GM21526 (cell line): ENCODE measurements around the gene BABAM2.
"Not testable (repeated sequence)": the region's sequence is repeated elsewhere in the genome, so short reads cannot be mapped to it uniquely, and the experiment has no call there.

ENCODE experiments used
- ATAC-seq: cut with Tn5 transposase; IDR thresholded peaks from one replicate; pipeline ENCODE4 v1.9.1; 2021; ENCODE audit warnings: moderate library complexity; ENCODE audit not compliant: unreplicated experiment, low FRiP score

The BABAM2 gene

DNA sequence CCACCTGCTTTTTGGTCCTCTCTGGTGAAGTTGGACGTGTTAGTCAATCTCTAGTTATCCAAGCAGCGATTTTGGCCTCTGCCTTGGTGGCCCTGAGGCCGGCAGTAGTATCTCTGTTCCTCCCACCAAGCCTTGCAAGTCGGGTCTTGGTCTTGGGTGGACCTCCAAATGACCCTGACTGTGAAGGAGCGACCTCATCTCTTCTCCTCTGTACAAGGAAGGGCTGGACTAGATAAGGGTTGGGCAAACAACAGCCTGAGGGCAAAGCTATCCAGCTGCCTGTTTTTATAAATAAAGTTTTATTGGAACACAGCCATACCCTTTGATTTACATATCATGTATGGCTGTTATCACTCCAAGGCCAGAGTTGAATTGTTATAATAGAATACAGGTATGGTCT is 427.5 kb downstream of the BABAM2 start:
- ATAC-seq = no peak

DNA sequence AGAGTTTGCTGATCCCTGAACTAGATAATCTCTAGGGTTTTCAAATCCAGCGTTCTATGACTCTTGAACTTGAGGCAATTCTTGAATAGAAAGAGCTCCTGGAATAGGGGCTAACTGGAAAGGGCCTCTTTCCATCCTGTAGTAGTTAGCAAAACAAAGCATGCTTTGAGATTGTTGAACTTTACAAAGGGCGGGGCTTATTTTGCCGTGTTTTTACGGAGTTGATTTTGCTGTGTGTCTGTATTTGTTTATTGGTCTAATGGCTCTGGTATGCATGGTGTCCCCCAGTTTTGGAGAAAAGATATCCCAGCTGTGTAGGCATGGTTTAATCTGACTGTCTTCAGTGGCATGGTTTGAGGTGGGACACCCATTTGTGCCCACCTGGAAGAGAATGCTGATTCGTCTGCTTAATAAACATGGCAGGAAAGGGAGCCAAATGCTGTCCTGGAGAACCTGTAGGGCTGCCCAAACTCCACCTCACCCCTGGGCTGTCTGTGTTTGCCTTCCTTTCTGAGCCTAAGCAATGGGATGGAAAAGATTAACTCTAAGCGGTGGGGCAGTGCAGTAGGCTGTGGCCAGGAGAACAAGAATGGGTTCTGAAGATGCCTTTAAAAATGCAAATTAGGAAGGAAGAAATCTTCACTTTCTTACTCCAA is 428.1 kb downstream of the BABAM2 start:
- ATAC-seq = no peak

DNA sequence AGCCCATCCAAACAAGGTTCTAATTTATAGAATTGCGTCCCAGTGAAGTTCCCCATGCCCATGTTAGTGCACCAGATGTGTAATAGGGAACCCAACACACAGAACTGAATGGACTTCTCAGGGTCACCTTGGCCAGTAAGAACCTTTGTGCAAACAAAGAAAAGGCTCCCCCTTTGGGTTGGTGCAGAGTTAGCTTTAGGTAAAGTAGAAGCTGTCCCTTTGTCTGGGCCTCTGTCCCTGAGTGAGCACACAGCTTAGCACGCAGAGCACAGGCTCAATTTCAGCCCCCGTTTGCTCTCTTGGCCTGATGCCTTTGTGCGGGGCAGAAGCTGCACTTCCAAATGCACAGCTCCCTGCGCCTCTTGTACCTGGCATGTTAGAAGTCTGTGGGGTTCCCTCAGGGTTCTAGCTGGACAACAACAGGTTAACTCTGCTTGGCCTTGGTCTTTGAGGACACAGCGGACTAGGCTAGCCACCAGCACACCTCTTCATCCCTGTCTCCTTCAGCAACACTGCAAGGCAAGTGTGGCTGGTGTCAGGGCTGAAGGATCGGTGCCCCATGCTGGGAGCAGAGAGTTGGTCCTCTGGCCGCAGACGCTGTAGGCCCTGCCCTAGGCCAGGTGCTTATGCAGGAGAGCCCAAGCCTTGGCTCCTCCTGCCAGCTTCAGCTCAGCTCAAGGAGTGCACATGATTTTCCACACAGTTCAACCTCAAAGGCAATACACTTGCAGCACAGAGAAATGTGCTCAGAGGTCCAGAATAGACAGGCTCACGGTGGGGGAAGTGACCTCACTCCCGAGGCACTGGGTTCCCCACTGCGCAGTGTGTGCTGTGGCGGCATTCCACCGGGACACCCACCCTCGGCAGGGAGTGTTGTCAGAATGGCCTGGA is 428.8 kb downstream of the BABAM2 start:
- ATAC-seq = no peak

DNA sequence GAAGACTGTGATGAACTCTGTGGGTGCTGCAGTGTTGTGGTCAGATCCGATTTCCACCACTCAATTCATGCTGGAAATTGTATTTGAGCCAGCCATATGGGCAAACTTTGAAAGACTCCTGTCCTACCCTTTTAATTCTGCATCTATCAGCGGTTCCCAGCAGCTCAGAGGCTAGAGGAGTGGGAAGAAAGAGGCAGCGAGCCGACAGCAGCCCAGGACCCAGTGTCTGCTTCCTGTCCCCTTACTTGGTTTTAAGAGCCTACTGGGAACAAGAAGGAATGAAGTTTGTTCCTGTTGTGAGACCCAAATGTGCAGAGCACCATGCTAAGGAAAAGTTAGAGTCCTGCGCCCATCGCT is 429.5 kb downstream of the BABAM2 start:
- no peak for ATAC-seq

DNA sequence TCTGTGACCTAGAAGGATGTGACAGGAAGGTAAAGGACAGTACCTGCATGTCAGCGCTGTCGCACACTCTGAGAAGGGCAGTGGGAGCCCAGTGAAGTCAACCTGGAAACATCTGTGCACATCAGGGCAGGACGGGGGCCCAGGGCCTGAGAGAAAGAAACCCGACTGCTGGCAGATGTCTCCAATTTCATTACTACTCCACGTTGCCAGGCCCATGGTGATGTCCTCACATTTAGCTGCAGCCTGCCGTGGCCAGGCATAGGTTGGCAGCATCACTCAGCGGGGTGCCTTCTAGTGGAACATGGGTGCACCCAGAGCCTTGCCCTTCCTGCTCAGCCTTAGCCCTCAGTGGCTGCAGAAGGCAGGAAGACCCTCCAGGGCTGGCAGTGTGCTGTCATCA is 429.8 kb downstream of the BABAM2 start:
- ATAC-seq = no peak

DNA sequence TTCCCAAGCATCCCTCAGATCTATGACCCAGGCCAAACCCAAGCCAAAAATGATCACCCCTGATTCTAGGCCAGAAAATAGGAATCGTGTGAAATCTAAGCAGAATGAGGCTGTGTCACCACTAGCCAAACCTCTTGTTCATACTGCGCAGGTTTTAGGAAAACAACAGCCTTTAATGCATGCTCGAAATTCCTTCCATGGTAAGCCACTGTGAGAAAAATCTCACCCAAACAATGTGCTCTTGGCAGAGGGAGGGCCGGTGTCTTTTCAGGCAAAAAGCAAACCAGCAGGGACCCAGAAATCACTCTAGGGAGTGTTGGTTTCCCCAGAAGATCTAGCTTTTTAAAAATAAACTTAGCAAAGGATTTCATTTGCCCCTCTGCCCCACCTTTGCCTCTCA is 430.9 kb downstream of the BABAM2 start:
- no peak for ATAC-seq

DNA sequence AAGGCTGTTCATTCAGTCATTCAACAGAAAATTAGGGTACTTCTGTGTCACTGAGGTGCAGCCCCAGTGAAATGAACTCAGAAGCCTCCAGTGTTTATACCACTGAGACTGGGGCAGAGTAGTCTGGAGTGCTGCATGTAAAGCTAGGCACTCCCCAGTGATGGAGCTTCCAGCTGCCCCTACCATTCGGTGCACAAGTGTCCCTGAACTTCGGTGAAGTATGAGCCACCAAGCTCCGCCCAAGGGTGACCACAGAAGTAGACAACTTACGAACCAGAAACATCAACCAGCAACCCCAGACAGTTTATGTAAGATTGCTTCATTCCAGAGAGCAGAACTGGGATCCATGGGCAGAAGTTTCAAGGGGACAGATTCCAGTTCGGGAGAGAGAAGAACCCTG is 431.5 kb downstream of the BABAM2 start:
- ATAC-seq = no peak

DNA sequence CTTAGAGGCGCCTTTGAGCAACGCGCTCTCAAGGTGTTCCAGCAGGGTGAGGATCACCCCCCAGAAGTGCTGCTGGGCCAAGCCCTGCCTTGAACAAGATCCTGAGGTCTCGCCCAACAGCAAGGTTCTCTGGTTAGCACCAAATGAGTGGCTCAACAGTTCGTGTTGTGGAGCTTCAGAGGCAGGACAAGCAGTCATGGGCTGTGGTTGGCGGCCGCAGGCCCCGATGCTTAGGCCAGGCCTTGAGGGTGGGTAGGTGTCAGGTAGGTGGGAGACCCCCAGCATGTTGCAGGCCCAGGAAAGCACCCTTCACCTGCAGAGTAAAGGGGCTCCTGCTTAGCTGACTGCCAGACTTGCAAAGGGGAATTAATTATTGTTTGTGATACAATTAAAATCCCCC is 431.9 kb downstream of the BABAM2 start:
- ATAC-seq = no peak

DNA sequence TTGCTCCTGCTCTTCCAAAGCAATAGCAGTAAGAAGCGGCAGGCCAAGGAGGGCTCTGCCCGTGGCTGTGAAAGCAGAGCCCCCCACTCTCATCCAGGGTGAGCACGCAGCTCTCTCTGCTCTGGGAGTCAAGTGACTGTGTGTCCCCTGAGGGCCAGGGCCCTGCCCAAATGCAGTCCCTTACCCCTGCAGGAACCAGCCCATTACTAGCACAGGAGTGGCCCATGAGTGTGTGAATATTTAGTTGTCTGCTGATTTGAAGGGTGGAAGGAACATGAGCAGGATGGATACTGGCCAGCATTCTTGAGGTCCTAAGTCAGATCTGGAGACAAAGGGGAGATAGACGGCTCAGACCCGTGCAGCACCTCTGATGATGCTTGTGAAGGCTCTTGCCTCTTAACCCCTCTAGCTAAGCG is 432.5 kb downstream of the BABAM2 start:
- ATAC-seq = no peak

DNA sequence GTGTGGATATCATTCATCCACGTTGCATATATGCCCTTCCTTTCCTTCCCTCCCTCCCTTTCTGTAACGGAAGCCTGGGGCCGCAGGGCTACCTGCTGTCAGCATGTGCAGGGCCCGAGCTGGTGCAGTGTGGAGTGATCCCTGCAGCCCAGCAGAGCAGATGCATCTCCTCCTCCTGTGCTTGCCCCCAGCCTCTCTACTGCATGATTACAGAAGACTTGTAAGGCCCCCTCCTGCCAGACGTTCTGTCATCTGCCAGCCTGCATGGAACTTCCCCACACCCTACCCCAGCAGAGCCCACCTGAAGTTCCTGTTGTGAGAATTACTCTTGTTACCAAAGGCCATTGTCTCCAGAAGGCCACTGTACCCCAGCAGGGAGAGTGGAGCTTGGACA is 434.6 kb downstream of the BABAM2 start:
- no peak for ATAC-seq

DNA sequence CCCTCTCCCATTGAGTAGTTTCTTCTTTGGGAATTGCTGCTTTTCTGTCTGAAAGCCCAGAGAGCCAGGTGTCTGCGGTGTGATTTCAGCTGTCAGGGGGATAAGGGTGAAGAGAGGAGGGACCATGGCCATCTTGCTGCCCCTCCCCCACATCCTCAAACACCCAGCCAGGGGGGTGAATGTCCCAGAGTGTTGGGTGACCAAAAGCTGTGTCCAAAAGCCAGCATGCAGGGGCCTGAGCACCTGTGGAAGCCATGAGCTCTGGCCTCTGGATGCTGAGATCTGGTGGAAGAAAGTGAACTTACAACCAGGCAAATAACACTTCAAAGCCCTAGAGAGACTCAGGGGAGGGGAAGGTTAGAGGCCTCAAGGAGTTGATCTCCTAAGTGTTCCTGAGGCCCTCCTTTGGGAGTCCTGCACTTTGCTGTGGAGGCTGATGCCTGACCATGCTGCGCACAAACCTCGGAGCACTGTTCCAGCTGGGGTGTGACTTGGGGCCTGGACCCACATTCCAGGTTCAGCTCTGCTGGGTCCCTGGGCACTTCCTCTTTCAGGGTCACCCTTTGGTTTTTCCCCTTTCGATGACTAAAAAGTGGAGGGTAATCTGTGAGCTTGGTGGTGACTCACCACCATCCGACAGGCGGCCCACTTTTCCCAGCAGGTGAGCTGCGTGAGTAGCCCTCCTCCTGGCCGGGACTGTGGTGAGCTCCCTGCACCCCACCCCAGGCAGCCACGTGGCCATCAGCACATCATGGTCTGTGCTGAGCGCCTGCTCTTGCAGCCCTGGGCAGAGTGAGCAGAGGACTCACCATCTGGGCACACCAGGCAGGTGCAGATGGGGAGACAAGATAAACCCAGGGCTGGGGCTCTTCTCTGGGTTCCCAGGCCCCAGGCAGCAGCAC is 435.3 kb downstream of the BABAM2 start:
- no peak for ATAC-seq

DNA sequence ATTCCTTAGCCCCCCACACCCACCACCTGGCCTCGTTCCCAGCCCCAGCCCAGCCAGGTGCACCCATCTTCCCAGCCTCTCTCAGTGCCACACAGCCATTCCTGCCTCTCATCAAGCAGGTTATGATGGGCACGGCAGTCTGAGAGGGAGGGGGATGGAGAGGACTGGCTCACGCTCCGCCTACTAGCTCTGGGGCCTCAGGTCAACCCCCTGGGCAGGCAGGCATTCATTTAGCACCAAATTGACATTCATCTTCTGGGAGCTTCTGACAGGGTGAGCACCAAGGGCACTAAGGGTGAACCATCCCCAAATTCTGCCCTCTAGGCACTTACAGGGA is 435.9 kb downstream of the BABAM2 start:
- no peak for ATAC-seq

DNA sequence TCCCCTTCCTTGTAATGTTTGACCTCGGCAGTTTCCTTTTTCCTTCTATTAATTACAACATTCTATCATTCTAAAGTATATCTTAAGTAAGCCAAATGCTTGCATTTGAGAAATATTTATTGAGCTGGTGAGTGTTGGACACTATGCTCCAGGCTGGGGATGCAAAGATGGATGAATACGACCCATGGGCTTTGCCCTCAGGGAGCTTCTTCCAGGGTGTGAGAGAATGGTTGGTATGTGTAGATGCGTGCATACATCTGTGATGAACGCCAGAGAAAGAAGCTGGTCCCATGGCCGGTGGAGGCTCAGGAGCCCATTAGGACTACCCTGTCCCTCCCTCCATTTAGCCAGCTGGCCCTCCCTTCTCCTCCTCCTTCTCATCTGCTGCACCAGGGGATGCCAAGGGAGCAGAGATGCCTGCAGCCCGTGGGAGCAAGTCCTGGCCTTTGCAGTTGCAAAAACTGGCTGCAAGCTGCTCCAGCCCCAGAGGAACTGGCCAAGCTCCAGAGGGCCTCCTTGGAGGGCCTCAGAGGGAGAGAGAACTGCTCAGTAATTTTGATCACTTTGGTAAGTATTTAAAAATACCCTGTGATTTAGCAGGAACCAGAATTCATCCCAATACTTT is 436.5 kb downstream of the BABAM2 start:
- ATAC-seq = no peak

DNA sequence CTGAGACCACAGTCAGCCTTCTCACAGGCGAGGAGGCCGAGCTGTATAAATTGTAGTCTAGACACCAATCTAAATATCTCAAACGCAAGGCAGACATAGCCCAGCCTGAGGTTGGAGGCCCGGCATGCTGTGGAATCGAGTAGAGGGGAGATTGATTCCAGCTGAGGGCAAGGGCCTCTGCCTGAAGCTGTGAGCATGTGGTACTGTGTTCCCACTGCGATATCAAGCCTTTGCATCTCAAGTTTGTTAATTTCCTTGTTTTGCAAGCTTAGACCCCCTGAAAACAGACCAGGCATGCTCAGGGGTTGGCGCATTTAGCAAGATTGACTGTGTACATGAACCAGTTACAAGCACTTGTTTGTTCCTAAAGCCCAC is 437.0 kb downstream of the BABAM2 start:
- no peak for ATAC-seq

DNA sequence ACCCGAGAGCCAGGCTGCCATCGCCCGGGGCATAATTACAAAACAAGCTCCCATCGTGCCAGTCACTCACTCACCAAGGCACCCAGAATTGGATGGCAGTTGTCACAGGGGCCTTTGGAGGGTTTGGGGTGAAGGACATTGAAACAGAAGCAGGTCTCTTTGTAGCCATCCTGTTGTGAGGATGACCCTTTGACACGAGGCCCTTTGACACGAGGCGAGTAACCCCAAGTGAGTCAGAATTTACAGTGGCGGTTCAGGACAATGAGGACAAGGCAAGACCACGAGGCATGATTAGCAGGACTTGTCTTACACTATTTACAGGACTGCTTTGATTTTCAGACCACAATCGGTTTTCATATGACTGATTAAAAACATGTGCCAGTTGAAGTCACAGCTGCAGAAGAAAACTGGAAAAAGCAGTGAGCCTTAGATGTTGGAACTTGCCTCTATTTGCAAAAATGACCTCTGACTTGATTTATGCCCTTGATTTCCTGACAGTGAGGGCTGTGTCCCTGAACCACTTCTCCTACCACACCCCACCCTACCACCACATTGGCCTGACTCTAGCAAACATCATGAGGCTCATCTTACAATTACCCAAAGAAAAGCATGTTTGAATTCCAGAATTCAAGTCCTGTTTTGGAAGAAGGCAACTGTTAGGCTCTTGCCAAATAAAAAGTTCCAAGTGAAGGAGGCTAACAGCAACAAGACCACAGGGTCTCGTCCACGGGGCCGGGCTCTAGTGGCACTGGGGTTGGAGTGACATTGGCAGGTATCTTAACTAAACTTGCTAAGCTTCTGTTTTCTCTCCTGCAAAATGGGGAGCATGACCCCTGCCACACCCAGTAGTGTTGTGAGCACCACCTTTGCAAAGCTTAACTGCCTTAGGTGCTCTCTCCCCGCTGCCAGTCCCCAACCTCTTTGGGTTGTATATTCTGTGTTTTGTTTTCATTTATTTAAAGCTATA is 437.7 kb downstream of the BABAM2 start:
- no peak for ATAC-seq

DNA sequence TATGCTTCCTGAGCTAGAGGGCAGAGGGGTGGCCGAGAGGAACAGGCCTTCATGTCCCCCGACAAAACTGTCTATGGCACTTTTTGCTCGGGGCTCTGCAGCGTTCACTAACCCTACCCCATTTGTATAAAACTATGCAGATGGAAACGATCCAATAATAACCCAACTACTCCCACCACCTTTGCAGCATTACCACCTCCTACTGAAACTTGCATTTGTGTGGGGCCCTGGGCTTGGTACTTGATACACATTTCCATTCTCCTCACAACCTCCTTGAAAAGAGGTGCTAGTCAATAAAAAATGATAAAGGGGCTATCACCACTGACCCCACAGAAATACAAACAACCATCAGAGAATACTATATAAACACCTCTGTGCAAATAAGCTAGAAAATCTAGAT is 438.7 kb downstream of the BABAM2 start:
- ATAC-seq = no peak

DNA sequence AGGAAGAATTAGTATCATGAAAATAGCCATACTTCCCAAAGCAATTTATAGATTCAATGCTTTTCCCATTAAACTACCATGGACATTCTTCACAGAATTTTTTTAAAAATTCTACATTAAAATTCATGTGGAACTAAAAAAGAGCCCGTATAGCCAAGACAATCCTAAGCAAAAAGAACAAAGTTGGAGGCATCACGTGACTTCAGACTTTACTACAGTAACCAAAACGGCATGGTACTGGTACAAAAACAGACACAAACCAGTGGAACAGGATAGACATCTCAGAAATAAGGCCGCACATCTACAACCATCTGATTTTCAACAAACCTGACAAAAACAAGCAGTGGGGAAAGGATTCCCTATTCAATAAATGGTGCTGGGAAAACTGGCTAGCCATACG is 440.2 kb downstream of the BABAM2 start:
- ATAC-seq = not testable (repeated sequence)

DNA sequence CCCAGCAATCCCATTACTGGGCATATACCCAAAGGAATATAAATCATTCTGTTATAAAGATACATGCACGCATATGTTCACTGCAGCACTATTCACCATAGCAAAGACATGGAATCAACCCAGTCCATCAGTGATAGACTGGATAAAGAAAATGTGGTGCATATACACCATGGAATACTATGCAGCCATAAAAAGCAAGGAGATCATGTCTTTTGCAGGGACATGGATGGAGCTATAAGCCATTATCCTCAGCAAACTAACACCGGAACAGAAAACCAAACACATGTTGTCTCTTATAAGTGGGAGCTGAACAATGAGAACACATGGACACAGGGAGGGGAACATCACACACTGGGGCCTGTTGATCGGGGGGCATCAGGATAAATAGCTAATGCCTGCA is 441.3 kb downstream of the BABAM2 start:
- not testable (repeated sequence) for ATAC-seq

DNA sequence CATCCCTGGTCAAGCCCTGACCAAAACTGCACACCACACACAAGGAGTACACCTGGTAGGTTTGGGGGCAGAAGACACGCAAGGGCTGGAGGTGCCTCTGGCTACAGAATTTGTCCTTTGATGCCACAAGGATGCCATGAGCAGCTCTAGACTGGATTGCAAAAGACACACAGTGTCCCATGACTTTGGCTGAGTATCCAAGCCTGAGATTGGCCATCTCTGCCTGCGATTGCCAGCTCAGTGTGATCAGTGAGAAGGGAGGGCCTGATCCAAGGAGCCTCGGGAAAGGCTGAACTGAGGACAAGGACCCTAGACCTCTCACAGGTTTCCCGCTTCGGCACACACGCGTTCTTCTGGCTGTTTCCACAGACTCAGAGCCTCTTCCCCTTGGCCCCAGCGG is 442.2 kb downstream of the BABAM2 start:
- no peak for ATAC-seq
